Mesothelial cell of epicardium (in vitro differentiated cells): ENCODE measurements around the gene MYH9. TPM values are rescaled to one million over a fixed set of nuclear protein-coding genes. Genes with fewer than 3 reads are reported as not detected.
"Not testable (repeated sequence)": the region's sequence is repeated elsewhere in the genome, so short reads cannot be mapped to it uniquely, and the experiment has no call there.

Source experiments
- DNase-seq, 2 experiments: peaks; one replicate each; pipeline ENCODE4 v3.0.0; 2021; ENCODE audit warnings: low spot score in 2 of 2; ENCODE audit not compliant: unreplicated experiment in 2 of 2
- H3K27ac Mint-ChIP-seq: 2 replicates; pipeline ENCODE4 v1.8.0; 2021; ENCODE audit warnings: mixed read lengths
- H3K27me3 Mint-ChIP-seq: 2 replicates; pipeline ENCODE4 v1.8.0; 2021; ENCODE audit warnings: low read depth, mixed read lengths
- H3K36me3 Mint-ChIP-seq: 2 replicates; pipeline ENCODE4 v1.8.0; 2021; ENCODE audit warnings: mixed read lengths
- H3K4me1 Mint-ChIP-seq: 2 replicates; pipeline ENCODE4 v1.8.0; 2021; ENCODE audit warnings: mixed read lengths
- H3K4me3 Mint-ChIP-seq: 2 replicates; pipeline ENCODE4 v1.8.0; 2021; ENCODE audit warnings: mild to moderate bottlenecking, moderate library complexity, mixed read lengths
- H3K9me3 Mint-ChIP-seq: 2 replicates; pipeline ENCODE4 v1.8.0; 2021; ENCODE audit warnings: mixed read lengths
- total RNA-seq: library from RNA; stranded (reverse); gene quantifications from 3 replicates; pipeline ENCODE4 v1.2.1, GENCODE V29; 2021
- TF ChIP-seq, protein P1 (sequence below): fragments of 200-600 bp; sonication (generic); IDR thresholded peaks from one replicate; pipeline ENCODE4 v1.5.0; 2021; ENCODE audit warnings: antibody characterized with exemption; ENCODE audit not compliant: unreplicated experiment

MYH9 gene
- total RNA-seq, 1 donor from 2014 or later, result 341 TPM

DNA sequence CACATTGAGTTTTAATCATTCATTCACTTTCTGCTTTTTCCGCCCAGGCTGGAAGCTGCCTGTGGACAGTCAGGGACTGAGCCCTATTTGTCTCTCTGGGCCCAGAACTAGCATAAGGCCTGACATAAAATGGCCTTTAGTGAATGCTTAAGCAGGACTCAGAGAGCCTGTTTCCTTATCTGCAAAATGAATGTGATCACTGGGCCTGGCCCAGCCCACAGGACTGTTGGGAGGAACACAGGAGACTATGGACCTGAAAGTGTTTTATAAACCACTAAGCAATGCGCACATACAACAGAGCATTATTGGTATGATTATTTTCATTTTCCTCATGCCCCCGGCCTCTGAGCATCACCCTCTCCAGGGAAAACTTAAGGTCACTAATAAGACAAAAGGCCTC, 3.9 kb upstream of the MYH9 start:
- Mint-ChIP-seq H3K27ac (peak overlapping the region; percentile 71), H3K27me3 (no peaks in the 10 kb centered on the region), H3K4me3 (no peak overlapping the region), H3K4me1 (peaks cover 19% of the 10 kb centered on the region), H3K9me3 (no peaks in the 10 kb centered on the region), H3K36me3 (no peaks in the 10 kb centered on the region)
- TF ChIP-seq, protein P1, sequence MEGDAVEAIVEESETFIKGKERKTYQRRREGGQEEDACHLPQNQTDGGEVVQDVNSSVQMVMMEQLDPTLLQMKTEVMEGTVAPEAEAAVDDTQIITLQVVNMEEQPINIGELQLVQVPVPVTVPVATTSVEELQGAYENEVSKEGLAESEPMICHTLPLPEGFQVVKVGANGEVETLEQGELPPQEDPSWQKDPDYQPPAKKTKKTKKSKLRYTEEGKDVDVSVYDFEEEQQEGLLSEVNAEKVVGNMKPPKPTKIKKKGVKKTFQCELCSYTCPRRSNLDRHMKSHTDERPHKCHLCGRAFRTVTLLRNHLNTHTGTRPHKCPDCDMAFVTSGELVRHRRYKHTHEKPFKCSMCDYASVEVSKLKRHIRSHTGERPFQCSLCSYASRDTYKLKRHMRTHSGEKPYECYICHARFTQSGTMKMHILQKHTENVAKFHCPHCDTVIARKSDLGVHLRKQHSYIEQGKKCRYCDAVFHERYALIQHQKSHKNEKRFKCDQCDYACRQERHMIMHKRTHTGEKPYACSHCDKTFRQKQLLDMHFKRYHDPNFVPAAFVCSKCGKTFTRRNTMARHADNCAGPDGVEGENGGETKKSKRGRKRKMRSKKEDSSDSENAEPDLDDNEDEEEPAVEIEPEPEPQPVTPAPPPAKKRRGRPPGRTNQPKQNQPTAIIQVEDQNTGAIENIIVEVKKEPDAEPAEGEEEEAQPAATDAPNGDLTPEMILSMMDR, result no peak
- DNase-seq, result no peak

DNA sequence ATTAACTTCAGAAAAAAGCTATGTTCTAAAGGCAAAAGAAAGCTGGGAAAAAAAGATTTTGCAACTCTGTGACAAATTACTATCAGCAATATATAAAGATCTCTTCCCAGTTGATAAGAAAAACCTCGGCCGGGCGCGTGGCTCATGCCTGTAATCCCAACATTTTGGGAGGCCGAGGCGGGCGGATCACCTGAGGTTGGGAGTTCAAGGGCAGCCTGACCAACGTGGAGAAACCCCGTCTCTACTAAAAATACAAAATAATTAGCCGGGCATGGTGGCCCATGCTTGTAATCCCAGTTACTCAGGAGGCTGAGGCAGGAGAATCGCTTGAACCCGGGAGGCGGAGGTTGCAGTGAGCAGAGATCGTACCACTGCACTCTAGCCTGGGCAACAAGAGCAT, 1.4 kb upstream of the MYH9 start:
- DNase-seq, H3K36me3 Mint-ChIP-seq, H3K9me3 Mint-ChIP-seq, H3K27me3 Mint-ChIP-seq: not testable (repeated sequence)
- Mint-ChIP-seq H3K27ac (peak overlapping the region; percentile 91), H3K4me3 (peak overlapping the region; percentile 72), H3K4me1 (peaks cover 29% of the 10 kb centered on the region)

DNA sequence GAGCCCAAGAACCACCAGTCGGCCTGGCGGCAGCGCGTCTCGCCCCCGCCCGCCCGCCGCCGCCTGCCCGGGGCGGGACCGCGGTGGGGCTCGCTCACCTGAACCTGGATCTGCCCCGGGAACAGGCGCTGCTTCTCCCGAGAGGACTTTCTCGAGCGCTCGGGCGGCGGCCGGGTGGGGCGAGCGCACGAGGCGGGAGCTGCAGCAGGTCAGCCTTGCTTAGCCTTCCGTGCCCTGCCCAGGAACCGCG, 133 bp downstream of the MYH9 start:
- peaks cover 33% of the 10 kb centered on the region for H3K4me1 Mint-ChIP-seq
- H3K9me3 Mint-ChIP-seq, result no peaks in the 10 kb centered on the region
- H3K27ac Mint-ChIP-seq, result peak overlapping the region; percentile 72
- H3K4me3 Mint-ChIP-seq, result peak overlapping the region; percentile 72
- peaks cover 3% of the 10 kb centered on the region for H3K36me3 Mint-ChIP-seq
- H3K27me3 Mint-ChIP-seq, result no peaks in the 10 kb centered on the region
- DNase-seq, result no peak
- TF ChIP-seq, protein P1, result no peak

DNA sequence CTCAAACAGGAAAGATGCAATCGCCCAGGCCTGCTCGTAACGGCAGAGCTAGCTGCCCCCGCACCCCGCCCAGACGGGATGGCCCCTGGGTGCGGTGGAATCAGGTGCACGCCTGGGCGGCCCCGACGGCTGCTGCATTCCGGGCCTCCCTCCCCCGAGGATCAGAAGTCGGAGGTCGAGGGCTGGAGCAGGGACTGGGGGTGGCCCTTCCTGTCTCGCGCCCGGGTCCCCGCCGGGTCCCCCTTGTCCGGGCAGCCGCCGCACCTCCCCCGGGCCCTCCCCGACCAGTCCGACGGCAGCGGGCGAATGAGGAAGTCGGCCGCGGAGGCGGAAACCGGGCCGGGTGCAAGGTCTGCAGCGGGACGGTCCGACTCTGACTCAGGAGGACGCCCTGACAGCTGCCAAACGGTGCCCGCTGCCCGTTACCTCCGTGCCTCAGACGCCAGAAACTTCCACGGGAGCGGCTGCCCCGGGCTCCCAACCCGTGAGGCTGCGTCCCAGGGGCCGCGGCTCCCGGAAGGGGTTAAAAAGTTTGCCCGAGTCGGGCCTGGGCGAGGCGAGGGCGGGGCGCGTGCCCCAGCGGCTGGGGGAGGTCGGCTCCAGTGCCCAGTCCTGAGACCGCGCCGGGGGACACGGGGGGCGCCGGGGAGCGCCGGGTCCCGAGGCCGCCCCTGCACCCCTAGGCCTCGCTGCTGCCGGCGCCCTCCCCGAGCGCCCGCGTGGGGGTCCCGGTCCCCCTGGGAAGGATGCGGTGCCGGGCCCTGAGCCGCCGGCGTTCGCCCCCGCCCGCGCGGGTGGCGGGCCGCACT, 663 bp downstream of the MYH9 start:
- peaks cover 3% of the 10 kb centered on the region for H3K36me3 Mint-ChIP-seq
- H3K9me3 Mint-ChIP-seq, result no peaks in the 10 kb centered on the region
- H3K27me3 Mint-ChIP-seq, result no peaks in the 10 kb centered on the region
- H3K27ac Mint-ChIP-seq, result peak overlapping the region; percentile 98
- H3K4me1 Mint-ChIP-seq, result peaks cover 33% of the 10 kb centered on the region
- peak overlapping the region; percentile 91 for H3K4me3 Mint-ChIP-seq
- peak; percentile 31 to 53 for DNase-seq
- TF ChIP-seq, protein P1, result no peak

DNA sequence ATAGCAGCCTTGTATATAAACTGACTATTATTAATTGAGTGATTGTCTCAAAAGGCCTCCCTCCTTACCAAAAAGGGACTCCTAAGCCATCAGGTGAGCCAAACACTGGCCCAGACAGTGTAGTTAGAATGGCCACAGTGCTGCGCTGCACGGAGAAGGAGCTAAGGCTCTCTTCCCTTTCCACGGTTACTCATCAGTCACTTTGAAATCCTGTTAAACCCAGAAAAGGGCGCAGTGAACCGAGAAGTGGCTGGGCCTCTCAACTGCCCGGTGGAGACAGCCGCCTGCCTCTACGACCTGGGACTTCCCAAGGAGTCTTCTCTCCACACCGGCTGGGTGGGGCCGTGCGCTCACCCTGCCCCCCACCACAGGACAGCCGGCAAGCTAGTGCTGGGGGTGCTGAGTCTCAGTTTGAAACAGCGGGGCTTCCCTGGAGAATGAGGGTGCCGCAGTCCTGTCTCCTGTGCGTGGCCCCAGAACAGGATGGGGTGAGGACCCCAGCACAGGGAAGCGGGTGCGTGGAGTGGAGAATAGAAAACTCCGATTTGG, 1.3 kb downstream of the MYH9 start:
- Mint-ChIP-seq H3K36me3 (peaks cover 3% of the 10 kb centered on the region), H3K27ac (peak overlapping the region; percentile 98), H3K9me3 (no peaks in the 10 kb centered on the region), H3K27me3 (no peaks in the 10 kb centered on the region), H3K4me3 (peak overlapping the region; percentile 91), H3K4me1 (peaks cover 37% of the 10 kb centered on the region)
- DNase-seq, result no peak
- TF ChIP-seq, protein P1, result no peak

DNA sequence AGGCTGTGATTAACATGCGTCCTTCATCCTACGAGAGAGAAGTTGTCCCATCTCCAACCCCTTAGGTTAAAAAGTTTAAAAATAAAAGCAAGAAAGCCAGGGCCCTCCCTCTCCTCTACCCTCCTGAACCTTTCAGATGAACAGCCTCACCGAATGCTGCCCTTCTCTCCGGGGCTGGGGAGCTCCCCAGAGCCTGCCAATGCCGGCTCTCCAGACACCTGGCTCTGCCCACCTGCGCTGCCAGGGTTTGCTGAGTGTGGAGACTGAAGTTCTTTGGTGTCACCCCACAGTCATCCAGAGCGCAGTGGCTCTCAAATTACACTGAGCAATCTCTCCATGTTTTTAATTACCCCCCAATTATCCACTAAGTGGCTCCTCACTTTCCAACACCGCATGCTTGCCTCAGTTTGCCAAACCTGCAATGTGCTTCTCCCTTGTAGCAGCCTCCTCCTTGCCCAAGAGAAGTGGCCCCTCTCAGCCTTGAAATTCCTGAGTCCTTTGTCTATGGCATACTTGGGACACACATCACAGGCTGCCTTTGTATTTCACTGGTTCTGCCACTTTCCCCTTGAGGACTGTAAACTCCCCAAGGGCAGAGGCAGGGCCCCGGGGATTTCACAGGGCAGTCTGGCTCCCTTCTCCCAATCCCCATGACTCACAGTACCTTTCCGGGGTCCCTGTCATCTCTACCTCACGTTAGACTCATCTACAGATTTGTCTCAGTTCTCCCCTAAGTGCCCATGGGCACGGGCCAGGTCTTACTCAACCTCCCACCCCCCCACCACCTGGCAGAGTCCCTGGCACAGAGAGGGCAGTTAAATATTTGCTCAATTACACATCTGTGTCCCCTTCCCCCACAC, 2.0 kb downstream of the MYH9 start:
- H3K36me3 Mint-ChIP-seq, result peaks cover 3% of the 10 kb centered on the region
- H3K4me1 Mint-ChIP-seq, result peaks cover 37% of the 10 kb centered on the region
- H3K9me3 Mint-ChIP-seq, result no peaks in the 10 kb centered on the region
- TF ChIP-seq, protein P1, result no peak
- peak overlapping the region; percentile 91 for H3K4me3 Mint-ChIP-seq
- H3K27me3 Mint-ChIP-seq, result no peaks in the 10 kb centered on the region
- peak overlapping the region; percentile 98 for H3K27ac Mint-ChIP-seq
- no peak for DNase-seq
